ENCODE measurements around the gene BRIX1. TPM values are rescaled to one million over a fixed set of nuclear protein-coding genes. Genes with fewer than 3 reads are reported as not detected.

BRIX1 gene
- total and polyA plus RNA-seq, 2 experiments from 2014 or later = 14.4 to 30.9 TPM

- Histone ChIP-seq H3K27ac (peak within 1 kb of the TSS; percentile 95), H3K36me3 (peaks cover 24% of the 10 kb centered on the region), H3K4me1 (ENCODE audit: low read depth) (peaks cover 8% of the 10 kb centered on the region), H3K9me3 (ENCODE audit: low read depth) (no peaks in the 10 kb centered on the region), H3K4me3 (peak within 1 kb of the TSS; percentile 88), H3K27me3 (no peaks in the 10 kb centered on the region)
- DNase-seq (ENCODE audit: low read depth in 1 of 2, low spot score in 1 of 2) = peak; percentile 98 to 99
- TF ChIP-seq CTCF (IDR thresholded peaks at IDR 0.05; ENCODE audit: low read depth, low read length) = no peak
These were observed 13.7 kb downstream of the BRIX1 start, which contains the start of gene DNAJC21 for GRCh38 chr5:34929134-34929719. DNAJC21 (plus strand) TSS chr5:34929559; CDS start chr5:34929820, 261 bp downstream.

GRCh38 chr5:34929720-34930461 is 14.4 kb downstream of the BRIX1 start:
- Histone ChIP-seq H3K27me3 (no peaks in the 10 kb centered on the region), H3K27ac (peak overlapping the region; percentile 95), H3K9me3 (ENCODE audit: low read depth) (no peaks in the 10 kb centered on the region), H3K36me3 (peaks cover 18% of the 10 kb centered on the region), H3K4me1 (ENCODE audit: low read depth) (peaks cover 8% of the 10 kb centered on the region), H3K4me3 (peak overlapping the region; percentile 88)
- DNase-seq (ENCODE audit: low read depth in 1 of 2, low spot score in 1 of 2) = peak; percentile 79 to 94
- no peak for TF ChIP-seq CTCF (IDR thresholded peaks at IDR 0.05; ENCODE audit: low read depth, low read length)

GRCh38 chr5:34930462-34930844 is 14.9 kb downstream of the BRIX1 start:
- no peak for TF ChIP-seq CTCF (IDR thresholded peaks at IDR 0.05; ENCODE audit: low read depth, low read length)
- Histone ChIP-seq H3K27ac (peak overlapping the region; percentile 95), H3K27me3 (no peaks in the 10 kb centered on the region), H3K4me3 (peak overlapping the region; percentile 88), H3K4me1 (ENCODE audit: low read depth) (peaks cover 8% of the 10 kb centered on the region), H3K9me3 (ENCODE audit: low read depth) (no peaks in the 10 kb centered on the region), H3K36me3 (peaks cover 16% of the 10 kb centered on the region)
- DNase-seq (ENCODE audit: low read depth in 1 of 2, low spot score in 1 of 2) = peak in 1 of 2 donors; percentile 19

- Histone ChIP-seq H3K27me3 (no peaks in the 10 kb centered on the region), H3K9me3 (ENCODE audit: low read depth) (no peaks in the 10 kb centered on the region), H3K4me1 (ENCODE audit: low read depth) (peaks cover 8% of the 10 kb centered on the region), H3K4me3 (peak overlapping the region; percentile 88), H3K27ac (peak overlapping the region; percentile 95), H3K36me3 (peaks cover 16% of the 10 kb centered on the region)
- DNase-seq (ENCODE audit: low read depth in 1 of 2, low spot score in 1 of 2) = no peak
- no peak for TF ChIP-seq CTCF (IDR thresholded peaks at IDR 0.05; ENCODE audit: low read depth, low read length)
These were observed 15.4 kb downstream of the BRIX1 start for GRCh38 chr5:34930870-34931269.

GRCh38 chr5:34932947-34933346 is 17.4 kb downstream of the BRIX1 start:
- H3K27ac ChIP-seq = no peak overlapping the region
- peaks cover 29% of the 10 kb centered on the region for H3K36me3 ChIP-seq
- DNase-seq (ENCODE audit: low read depth in 1 of 2, low spot score in 1 of 2) = no peak
- H3K27me3 ChIP-seq = no peaks in the 10 kb centered on the region
- H3K4me3 ChIP-seq = no peak overlapping the region
- peaks cover 8% of the 10 kb centered on the region for H3K4me1 ChIP-seq (ENCODE audit: low read depth)
- TF ChIP-seq CTCF (IDR thresholded peaks at IDR 0.05; ENCODE audit: low read depth, low read length) = no peak
- H3K9me3 ChIP-seq (ENCODE audit: low read depth) = no peaks in the 10 kb centered on the region

All from cardiac muscle cell (in vitro differentiated cells and primary cell).